AG10803 (cell line): Measurements from ENCODE around the gene SUMO1.
A peak's percentile ranks its signal among the peaks of the same experiment; 100 is the strongest.
"Not testable (repeated sequence)": the region's sequence is repeated elsewhere in the genome, so short reads cannot be mapped to it uniquely, and the experiment has no call there.

ENCODE experiments used
- DNase-seq: peaks from one replicate; pipeline ENCODE4 v3.0.0; 2010; ENCODE audit warnings: low read depth
- H3K4me3 ChIP-seq: 2 replicates; pipeline ENCODE4 v1.5.1; 2011; ENCODE audit warnings: mild to moderate bottlenecking, low read length, control low read depth
- CTCF ChIP-seq: conservative IDR thresholded peaks from 2 replicates; pipeline ENCODE4 v1.5.1; 2011; ENCODE audit warnings: mild to moderate bottlenecking, low read length, control low read depth, inconsistent platforms

The SUMO1 gene

GRCh38 chr2:202267495-202267894 lies 29.1 kb upstream of the SUMO1 start:
- DNase-seq: no peak
- peak overlapping the region; percentile 99 for H3K4me3 ChIP-seq

GRCh38 chr2:202265467-202266277 lies 27.3 kb upstream of the SUMO1 start, which contains the start of gene NOP58:
TSS of gene NOP58 (plus strand) at chr2:202265763. CDS start at chr2:202265942, 179 bp downstream.
- H3K4me3 ChIP-seq: peak within 1 kb of the TSS; percentile 99
- no peak for TF ChIP-seq CTCF
- DNase-seq: peak; percentile 93

More at GRCh38 chr2:202267495-202267894, 29.1 kb upstream of the SUMO1 start:
- TF ChIP-seq CTCF: no peak

GRCh38 chr2:202261531-202261930 lies 23.1 kb upstream of the SUMO1 start:
- H3K4me3 ChIP-seq: no peak overlapping the region
- TF ChIP-seq CTCF: no peak
- DNase-seq: peak; percentile 54

- DNase-seq: no peak
- no peak for TF ChIP-seq CTCF
- H3K4me3 ChIP-seq: no peak overlapping the region
Observed at GRCh38 chr2:202251494-202251893, 13.1 kb upstream of the SUMO1 start.

- no peak overlapping the region for H3K4me3 ChIP-seq
- no peak for TF ChIP-seq CTCF
- no peak for DNase-seq
Observed at GRCh38 chr2:202249521-202250253, 11.3 kb upstream of the SUMO1 start.

GRCh38 chr2:202247710-202248109 lies 9.3 kb upstream of the SUMO1 start:
- not testable (repeated sequence) for H3K4me3 ChIP-seq, DNase-seq

GRCh38 chr2:202237787-202238233 lies 587 bp downstream of the SUMO1 start:
- H3K4me3 ChIP-seq: peak overlapping the region; percentile 96
- DNase-seq: peak; percentile 52
- no peak for TF ChIP-seq CTCF
